HG03439 (cell line): ENCODE data around the gene KCNQ5.
"Not testable (repeated sequence)": the region's sequence is repeated elsewhere in the genome, so short reads cannot be mapped to it uniquely, and the experiment has no call there.

Experiments used
- ATAC-seq: cut with Tn5 transposase; IDR thresholded peaks from one replicate; pipeline ENCODE4 v1.9.1; 2021; ENCODE audit warnings: mild to moderate bottlenecking, moderate library complexity; ENCODE audit not compliant: unreplicated experiment

The KCNQ5 gene

DNA sequence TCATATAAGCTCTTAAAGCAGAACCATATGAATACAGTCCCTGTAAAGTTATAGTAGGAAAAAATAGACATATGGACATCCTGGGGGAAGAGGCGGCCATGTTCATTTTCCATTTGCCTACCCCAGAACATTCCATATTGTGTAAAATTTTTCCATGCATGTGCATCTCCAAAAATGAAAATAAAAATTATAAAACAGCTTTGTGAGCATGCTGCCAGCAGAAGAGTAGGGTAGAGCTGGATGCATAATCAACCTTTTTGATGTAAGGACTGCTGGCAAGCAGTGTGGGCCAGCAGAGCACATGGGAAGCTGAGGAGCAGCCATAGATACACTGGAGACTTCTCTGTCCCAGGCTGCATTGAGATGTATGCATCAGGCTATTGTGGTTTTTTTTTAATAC is 271.0 kb downstream of the KCNQ5 start:
- no peak for ATAC-seq

DNA sequence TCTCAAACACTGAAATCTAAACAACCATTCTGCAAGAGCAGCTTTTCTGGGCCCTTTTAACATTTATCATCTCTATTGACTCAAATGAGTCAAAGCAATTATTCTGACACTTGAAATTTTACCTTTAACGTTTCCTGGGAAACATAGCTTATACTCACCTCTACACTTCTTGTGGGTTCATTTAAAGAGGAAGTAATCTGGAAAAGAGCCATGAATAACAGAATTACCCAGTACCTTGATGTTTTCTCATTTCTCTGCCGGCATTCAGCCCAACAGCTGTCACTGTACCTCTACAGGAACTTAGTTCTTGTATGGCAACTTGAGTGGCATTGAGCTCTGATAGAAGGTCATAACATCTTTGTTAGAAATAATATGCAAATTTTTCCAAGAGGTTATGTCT is 272.2 kb downstream of the KCNQ5 start:
- no peak for ATAC-seq

DNA sequence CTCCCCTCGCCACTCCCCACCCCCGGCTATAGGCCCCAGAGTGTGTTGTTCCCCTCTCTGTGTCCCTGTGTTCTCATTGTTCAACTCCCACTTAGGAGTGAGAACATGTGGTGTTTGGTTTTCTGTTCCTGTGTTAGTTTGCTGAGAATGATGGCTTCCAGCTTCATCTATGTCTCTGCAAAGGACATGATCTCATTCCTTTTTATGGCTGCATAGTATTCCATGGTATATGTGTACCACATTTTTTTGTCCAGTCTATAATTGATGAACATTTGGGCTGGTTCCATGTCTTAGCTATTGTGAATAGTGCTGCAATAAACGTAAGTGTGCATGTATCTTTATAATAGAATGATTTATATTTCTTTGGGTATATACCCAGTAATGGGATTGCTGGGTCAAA is 276.4 kb downstream of the KCNQ5 start:
- not testable (repeated sequence) for ATAC-seq

DNA sequence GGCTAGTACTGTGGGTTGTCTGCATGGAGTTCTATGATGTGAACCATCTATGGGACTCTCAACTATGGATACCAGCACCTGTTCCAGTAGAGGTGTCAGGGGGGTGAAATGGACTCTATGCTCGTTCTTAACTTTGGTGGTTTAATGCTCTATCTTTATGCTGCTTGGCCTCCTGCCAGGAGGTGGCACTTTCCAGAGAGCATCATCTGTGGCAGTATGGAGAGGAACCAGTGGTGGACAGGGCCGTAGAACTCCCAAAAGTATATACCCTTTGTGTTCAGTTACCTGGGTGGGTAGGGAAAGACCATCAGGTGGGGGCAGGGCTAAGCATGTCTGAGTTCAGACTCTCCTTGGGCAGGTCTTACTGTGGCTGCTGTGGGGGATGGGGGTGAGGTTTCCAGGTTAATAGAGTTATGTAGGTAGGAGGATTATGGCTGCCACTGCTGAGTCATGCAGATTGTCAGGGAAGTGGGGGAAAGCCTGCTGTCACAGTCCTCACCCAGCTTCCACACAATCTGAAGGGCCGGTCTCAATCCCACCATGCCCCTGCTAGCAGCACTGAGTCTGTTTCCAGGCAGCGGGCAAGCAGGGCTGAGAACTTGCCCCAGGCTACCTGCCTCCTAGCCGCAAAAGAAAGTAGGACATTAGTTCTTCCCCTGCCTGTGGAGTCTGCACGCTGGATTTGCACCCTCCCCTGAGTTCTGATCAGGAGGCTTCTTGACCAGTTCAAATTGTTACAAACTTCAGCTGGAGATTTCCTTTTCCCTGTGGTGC is 284.0 kb downstream of the KCNQ5 start:
- ATAC-seq, result no peak

DNA sequence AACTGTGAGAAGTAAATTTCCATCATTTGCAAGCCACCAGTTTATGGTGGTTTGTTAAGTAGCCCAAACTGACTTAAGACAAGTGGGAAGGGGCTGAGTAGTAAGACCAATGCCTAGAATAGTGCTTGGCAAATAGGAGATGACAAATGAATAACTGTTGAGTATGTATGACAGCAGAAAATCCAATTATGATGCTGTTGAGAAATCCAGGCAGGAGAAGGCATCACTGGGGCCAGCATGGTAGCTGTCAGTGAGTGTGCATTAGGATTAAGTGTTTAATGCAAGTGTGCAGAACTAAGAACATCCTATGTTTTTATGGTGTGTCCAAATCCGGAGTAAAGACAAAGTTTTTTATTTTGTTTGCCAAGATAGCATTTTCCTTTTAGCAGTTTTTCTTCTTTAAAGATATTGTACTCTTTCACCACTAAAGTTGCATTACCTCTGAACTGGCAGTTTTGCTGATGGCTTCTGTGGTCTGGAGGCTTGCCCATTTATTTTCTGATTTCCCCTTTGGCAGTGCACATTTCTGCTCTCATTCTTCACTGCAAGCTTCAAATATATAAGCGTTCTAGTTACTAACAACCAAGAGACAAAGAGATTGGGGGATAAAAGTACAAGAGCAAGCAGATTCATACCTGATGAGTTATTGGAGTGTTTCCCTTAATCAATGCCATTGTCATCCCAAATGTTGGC is 289.7 kb downstream of the KCNQ5 start:
- no peak for ATAC-seq

DNA sequence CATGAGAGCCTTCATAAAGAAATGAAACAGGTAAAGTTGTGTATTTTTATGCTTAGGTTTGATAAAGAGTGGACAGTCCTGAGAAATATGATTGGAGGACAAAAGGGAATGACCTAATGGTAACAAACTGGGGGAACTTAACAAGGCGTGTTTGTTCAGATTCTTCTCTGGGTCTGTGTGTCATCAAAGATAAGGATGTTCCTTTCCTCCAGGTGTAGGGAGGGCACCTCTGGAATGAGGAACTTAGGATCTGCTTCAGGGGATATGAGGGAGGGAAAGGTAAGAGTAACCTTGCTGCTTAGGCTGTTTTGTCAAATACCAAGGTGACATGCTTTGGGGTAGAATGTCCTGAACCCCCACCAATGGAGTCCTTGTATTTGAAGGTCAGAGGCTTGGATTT is 291.9 kb downstream of the KCNQ5 start:
- ATAC-seq, result no peak

DNA sequence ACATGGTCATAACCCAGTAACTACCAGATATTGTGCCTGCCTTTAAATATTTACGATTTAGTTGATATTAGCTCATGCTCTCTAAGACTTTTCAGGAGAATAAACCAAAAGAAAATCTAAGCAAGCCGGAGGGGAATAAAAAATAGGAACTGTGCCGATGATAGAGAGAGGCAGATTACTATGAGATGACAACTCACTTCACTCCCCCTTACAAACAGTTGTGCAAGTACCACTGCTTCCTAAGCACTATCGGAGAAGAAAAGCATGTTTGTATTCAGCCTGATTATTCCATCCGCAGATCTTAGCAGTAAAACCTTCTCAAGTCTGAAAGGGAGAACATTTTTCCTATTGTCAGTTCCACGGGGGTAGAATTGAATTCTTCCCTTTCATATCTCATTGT is 294.4 kb downstream of the KCNQ5 start:
- no peak for ATAC-seq

DNA sequence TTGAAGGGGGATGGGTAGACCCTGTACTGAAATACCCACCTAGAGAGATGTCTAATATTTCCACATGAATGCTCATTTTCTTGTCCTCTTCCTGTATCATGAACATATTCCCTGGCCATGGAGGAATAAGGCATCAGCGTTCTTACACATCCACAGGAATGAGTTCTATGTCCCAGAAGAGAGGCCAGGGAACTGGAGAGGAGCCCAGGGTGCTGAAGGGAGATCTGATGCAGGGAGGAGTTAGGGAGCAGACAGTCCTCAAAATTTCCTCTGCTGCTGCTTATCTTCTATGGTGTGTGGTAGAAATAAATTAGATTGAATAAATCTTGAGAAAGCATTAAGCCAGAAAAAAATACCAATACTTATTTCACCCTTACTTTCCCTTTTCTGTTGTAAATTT is 295.0 kb downstream of the KCNQ5 start:
- ATAC-seq, result no peak

DNA sequence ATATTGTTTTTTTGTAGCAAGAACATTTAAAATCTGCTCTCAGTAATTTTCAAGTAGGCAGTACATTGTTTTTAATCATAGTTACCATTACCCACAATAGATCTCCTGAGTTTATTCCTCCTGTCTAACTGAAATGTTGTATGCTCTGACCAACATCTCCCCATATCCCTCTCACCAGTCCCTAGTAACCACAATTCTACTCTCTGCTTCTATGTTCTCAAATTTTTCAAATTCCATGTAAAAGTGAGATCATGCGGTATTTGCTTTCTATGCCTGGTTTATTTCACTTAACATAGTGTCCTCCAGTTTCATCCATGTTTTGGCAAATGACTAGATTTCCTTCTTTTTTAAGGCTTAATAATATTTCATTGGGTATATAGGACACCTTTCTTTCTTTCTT is 300.5 kb downstream of the KCNQ5 start:
- no peak for ATAC-seq

DNA sequence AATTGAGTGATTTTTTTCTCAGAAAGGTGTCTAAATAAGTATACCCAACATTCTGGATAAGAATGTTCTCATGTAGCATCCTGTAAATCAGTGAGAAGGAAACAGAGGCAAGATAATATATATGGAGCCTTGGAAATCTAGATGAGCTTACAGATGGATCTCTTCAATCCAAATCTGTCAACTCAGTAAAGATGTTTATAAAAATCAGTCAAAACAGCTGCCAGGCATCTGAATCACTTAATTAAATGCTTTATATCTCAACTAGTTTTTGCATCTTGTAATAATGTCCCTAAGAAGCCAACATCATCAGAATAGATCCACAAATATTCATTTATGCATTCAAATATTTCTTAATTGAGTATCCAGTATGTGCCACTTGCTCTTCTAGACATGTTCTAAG is 303.3 kb downstream of the KCNQ5 start:
- no peak for ATAC-seq

DNA sequence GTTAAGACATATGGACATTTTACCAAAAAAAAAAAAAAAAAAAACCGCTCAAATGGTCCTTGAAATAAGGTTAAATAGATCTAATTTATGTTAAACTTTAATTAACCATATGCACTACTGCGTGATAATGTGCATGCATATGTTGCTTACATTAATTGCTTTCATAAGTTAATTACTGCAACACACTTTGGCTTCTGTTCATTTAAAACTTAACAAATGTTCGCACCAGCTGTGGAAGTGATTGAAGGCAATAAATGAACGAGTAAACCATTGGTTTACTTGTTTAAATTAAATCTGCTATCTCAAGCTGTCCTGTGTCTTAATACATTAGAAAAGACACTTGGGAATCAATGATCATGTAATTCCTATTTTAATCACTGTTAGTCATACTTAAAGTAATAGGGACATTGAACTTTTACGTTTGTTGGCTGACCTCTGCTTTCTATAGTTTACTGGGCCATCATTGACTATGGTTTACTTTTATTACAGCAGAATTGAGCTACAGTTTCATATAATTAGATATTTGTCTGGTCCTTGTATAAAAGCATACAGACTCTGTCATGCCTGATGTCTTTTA is 308.8 kb downstream of the KCNQ5 start:
- no peak for ATAC-seq

DNA sequence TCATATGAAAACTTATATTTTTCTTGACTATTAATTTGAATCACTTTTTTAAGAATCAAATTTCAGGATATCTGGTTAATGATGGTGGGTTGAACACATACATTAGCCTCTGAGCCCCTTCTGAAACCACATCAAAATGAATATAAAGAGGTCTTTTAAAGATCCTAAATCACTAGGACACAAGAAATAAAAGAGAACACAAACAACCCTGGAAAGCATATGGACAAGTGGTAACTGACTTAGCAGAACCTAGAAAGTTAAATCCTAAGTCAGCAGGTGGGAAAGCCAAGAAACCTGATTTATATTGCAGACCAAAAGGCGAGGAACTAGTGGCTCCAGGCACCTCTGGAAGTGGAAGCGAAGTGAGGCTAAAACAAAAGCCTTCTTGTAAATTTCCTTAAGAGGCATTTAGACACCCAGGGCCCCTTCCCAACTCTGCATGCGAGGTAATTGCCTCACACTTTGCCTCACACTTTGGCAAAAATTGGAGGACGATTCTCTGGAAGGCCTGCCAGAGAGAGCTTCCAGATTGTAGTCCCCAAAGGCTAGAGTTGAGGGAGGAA is 309.5 kb downstream of the KCNQ5 start:
- ATAC-seq, result no peak

DNA sequence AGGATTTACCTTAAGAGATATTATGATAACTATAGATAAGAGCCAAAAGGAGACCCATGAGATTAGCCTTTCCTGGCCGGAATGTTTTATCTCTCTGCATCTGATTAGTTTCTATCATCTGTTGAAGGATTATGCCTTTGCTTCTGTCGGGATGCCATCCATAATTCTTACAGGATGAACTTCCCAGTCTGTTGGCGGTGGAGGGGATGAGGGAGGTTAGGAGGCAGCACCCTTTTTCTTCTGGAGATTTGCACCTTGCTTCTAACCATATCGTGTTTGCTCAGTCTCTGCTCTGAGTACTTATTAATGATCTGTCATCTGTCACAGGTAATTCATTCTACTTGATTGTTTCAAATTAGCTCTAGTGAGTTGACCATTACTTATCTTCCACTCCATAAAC is 311.4 kb downstream of the KCNQ5 start:
- no peak for ATAC-seq

DNA sequence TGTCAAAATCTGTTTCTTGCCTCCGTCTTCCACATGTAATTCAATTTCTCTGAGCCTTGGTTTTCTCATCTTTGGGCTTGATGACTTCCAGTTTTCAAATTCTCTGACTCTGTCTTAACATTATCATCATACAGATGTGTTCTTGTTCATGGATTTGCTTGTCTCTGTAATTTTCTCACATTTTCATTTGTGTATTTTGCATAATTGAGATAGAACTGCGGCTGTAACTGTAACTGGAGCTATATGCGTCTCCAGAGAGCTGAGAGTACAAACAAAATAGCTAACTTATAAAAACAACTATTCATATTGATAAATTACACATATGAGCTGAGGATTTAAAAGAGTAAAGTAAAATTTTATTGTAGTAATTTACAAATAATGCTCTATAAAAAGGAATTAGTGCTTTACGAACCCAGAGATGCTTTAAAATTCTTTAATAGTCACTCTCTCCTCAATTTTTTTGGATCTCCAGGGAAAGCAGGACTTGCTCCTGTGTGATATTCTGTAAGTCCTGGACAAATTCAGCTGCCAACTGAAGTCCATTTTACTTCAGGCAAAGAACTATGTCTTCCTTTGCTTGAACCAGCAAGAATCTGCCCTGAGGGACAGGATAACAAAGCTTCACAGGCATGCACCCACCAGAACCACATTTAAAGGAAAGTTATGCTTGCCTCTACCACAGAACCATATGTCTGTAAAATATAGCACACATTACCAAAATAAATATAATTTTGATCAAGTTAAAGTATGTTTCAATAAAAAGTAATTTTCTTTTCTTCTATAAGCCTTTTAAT is 315.1 kb downstream of the KCNQ5 start:
- ATAC-seq, result no peak

DNA sequence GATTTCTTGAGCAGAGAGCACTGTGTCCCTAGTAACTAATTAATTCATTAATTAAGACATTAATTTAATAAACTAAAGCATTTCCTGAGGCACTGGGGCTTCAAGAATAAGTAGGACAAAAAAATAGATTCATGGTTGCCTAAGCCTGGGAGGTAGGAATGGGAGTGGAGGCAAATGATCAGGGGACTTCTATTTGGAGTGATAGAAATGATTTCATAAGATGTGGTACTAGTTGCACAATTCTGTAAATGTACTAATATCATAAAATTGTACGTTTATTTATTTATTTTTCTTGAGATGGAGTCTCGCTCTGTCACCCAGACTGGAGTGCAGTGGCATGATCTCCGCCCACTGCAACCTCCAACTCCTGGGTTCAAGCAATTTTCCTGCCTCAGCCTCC is 316.2 kb downstream of the KCNQ5 start:
- ATAC-seq, result no peak

DNA sequence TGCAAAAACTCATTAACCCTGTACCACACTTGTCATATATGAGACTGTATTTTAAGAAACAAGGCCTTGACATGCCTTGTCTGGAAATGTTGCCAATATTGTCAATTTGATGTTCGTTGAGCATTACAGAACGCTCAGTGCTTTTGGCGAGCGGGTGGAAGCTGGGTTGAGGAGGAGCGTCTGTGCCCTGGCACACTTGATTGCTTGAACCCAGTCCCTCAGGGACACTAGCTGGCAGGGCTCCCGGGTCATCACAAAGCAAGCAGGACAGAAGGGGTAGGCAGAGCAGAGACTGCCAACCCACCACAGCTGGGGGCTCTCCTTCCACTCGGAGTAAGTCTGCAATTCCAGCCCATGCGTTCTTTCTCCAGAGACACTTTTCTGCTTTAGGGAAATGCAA is 317.1 kb downstream of the KCNQ5 start:
- ATAC-seq, result no peak

DNA sequence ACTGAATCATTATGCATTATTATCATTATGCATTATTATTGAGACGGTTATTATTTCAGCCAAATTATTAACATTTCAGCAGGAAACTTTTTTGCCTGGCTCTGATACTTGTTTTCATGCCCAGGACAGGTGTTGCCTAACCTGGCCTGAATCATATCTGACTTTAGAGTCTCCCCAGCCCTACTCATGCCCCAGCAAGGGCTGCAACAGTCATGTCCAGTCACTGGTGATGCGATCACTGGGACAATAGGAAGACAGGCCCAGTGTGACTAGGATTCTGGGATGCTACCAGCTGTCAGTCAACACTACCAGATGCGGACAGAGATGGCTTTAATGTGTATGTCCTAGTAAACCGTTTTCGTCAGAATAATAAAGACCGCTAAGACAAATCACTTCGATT is 318.4 kb downstream of the KCNQ5 start:
- no peak for ATAC-seq

DNA sequence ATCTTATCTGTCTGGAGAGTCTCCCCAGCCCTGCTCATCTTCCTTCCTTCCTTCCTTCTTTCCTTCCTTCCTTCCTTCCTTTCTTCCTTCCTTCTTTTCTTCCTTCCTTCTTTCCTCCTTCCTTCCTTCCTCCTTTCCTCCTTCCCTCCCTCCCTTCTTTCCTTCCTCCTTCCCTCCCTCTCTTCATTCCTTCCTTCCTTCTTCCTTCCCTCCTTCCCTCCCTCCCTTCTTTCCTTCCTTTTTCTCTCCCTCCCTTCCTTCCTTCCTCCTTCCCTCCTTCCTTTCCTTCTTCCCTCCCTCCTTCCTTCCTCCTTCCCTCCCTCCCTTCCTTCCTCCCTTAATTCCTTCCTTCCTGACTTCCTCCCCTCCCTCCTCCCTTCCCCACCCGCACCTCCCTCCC is 319.4 kb downstream of the KCNQ5 start:
- no peak for ATAC-seq

DNA sequence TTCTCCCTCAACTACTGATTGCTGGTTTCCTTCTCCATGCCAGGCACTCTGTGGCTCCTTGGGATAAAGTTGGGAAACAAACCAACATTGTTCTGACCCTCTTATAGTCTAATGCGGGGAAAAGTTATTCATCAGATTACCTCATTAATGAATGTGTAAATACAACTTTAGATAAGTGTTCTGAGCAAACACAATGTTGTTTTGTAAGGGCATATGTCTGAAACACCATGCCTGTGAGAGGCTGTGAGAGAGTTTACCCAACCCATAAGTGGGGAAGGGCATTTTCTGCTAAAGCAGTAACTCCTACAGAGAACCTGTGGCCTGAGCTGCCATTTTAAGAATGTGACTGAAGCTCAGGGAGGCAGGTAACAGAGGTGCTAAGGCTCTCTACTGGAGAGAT is 319.9 kb downstream of the KCNQ5 start:
- ATAC-seq, result no peak

DNA sequence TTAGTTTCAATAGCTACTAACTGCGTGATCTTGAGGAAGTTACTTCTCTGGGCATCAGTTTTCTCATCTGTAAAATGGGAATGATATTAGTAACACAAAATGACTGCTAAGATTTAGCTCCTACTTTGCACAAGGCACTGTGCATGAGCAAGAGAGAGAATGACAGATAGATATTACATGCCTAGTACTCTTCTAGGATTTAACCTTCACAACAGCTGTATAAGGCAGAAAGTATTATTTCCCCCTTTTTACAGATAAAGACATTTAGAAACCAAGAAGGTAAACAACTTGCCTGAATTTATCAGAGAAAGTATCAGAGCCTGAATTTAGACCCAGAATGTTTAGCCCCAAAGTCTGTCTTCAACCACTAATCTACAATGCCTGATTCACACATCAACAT is 321.8 kb downstream of the KCNQ5 start:
- no peak for ATAC-seq

DNA sequence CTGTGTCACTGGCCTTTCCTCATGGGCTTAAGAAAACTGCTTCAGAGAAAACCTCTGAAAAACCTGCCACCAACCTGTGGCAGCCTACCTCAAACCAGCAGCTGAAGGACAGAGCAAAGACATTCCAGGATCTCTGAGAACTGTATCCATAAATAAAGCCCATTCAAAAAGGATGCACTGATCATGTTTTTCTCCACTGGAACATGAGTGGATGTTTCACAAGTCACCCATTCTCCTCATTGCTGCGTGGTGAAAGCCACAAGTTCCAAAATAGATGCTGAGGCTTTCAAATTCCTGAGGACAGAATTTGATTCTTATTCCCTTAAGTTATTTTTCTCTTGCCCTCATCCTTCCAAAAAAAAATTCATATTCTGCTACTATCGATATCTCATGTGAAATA is 322.8 kb downstream of the KCNQ5 start:
- no peak for ATAC-seq
